Subcutaneous adipose tissue (tissue), 4 donors: ENCODE measurements around the gene AGAP6. TPM values are rescaled to one million over a fixed set of nuclear protein-coding genes. Genes with fewer than 3 reads are reported as not detected.
"Not testable (repeated sequence)": the region's sequence is repeated elsewhere in the genome, so short reads cannot be mapped to it uniquely, and the experiment has no call there.

Source experiments
- total RNA-seq, 4 donors: library from RNA; depleted of rRNA; stranded (reverse); fragments of >200 nt; gene quantifications; one replicate each; pipeline ENCODE4 v1.1.0, GENCODE V29; 2016
- TF ChIP-seq, protein P1 (sequence below): fragments of 450-650 bp; IDR thresholded peaks from one replicate; pipeline ENCODE4 v1.5.1; 2016; ENCODE audit warnings: low read depth, mild to moderate bottlenecking, control low read depth, antibody characterized with exemption, moderate library complexity

AGAP6 gene
- total RNA-seq = 10 to 100 TPM; 11.4 to 19.4 (median 15.7) TPM

DNA sequence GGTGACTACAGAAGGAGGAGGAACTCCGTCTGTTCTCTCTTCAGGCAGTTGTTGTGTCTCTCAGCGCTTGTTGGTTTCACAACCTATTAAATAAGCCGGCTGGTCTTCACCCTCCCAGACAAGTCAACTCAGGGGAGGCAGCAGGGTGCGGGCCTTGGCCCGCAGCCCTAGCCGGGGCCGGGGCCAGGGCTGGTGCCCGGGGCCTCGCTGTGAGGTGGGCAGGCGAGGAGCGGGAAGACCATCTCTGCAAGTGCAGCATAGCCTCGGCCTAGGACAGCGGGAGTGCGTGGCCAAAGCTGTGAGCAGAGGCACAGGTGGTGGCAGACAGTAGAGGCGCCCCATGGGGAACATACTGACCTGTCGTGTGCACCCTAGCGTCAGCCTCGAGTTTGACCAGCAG is at the start of gene AGAP6:
Gene AGAP6 (plus strand): TSS at position 31 of the 400 bp plus-strand sequence. CDS start 310 bp downstream, at position 341.
- TF ChIP-seq, protein P1, sequence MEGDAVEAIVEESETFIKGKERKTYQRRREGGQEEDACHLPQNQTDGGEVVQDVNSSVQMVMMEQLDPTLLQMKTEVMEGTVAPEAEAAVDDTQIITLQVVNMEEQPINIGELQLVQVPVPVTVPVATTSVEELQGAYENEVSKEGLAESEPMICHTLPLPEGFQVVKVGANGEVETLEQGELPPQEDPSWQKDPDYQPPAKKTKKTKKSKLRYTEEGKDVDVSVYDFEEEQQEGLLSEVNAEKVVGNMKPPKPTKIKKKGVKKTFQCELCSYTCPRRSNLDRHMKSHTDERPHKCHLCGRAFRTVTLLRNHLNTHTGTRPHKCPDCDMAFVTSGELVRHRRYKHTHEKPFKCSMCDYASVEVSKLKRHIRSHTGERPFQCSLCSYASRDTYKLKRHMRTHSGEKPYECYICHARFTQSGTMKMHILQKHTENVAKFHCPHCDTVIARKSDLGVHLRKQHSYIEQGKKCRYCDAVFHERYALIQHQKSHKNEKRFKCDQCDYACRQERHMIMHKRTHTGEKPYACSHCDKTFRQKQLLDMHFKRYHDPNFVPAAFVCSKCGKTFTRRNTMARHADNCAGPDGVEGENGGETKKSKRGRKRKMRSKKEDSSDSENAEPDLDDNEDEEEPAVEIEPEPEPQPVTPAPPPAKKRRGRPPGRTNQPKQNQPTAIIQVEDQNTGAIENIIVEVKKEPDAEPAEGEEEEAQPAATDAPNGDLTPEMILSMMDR = not testable (repeated sequence)

- TF ChIP-seq, protein P1 = not testable (repeated sequence)
These were observed 46.5 kb upstream of the AGAP6 start, which contains the start of the genes PARG and TIMM23B for GRCh38 chr10:49941447-49942338. TSS of gene PARG (minus strand) at chr10:49942027. CDS start at chr10:49941725, 302 bp downstream. TSS of gene TIMM23B (plus strand) at chr10:49942053. CDS start at chr10:49942195, 142 bp downstream.

DNA sequence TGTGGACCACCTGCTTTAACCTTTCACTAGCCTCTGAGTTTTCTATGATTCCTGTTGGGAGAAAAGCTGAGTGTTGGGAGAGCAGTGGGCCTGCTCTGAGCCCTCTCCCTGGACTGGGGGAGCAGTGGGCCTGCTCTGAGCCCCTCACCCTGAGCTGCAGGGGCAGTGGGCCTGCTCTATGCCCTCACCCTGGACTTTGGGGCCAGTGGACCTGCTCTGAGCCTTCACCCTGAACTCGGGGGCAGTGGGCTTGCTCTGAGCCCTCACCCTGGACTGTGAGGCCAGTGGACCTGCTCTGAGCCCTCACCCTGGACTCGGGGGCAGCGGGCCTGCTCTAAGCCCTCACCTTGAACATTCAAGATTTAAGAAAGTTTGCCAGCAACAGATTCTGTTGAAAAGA is 33.4 kb downstream of the AGAP6 start:
- TF ChIP-seq, protein P1 = no peak

DNA sequence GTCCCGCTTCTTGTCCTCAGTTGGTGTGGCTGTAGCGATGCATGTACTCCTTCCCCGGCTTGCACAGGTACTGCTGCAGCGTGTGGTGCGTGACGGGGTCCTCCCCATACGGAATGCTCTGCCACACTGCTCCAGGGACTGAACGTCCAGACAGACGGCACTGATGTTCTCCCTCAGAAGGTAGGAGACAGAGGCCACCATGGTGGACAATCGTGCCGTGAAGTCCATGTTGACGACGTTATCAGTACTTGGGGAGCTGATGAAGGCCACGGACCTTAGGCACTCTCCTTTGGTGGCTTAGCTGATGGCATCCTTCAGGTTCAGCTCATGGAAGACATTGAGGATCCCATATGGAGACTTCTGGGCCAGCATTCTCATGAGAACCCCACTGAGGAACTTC is 37.4 kb downstream of the AGAP6 start:
- TF ChIP-seq, protein P1 = no peak

DNA sequence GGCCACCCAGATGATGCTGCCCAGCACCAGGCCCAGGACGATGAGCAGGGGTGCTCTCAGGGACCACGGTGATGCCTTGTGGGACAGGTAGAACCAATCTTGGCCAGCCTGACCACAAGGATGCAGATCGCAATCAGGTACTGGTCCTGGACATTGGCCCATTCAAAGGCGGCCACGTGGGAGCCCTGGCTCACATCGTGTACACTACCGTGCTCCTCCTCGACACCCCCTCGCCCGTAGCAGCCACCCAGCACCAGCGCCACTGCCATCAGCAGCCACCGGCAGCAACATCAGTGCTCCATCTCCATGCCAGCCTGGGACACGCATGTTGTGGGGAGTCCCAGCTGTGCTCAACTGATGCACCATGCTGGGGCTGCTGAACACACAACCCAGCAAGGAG is 39.0 kb downstream of the AGAP6 start:
- TF ChIP-seq, protein P1 = no peak

GRCh38 chr10:50033481-50033880 is 45.3 kb downstream of the AGAP6 start:
- TF ChIP-seq, protein P1 = no peak

DNA sequence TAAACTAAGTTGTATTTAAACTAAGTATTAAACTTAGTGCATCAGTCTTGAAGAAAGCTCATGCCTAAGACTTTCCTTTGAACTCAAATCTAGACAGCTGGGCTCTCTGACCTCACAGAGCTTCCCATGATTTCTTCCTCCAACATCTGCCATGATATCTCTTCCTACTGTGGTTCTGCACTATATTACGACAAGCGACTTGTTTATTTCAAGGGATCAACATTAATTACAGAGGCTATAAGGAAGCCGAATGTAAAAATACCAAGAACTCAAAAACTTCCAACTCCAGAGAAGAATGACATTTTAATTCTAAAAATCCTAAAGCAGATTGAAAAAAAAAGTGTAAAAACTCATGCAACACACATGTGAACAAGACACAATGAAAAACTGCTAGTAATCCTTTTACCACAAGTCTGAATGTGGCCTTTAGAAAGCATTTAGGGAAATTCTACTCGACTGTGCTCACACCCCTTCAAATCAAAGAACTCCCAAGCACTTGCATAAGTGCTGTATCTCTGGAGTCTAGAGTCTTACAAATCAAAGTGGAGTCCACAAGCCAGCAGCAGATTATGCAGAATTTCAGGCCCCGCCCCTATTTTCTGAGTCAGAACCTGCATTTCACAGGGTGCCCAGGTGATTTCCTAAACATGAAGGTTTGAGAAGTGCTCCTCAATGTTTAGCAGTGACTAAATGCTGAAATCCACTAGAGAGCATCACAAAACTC is 56.9 kb downstream of the AGAP6 start:
- TF ChIP-seq, protein P1 = no peak
